Keratinocyte (primary cell): ENCODE results near the gene TMEM132C. TPM values are rescaled to one million over a fixed set of nuclear protein-coding genes. Genes with fewer than 3 reads are reported as not detected.

Source experiments
- DNase-seq: peaks from one replicate; pipeline ENCODE4 v3.0.0-alpha.2; 2011; ENCODE audit warnings: low read depth, missing footprints, low spot score
- FAIRE-seq: peaks from 2 replicates; lab custom pipeline; 2011; peaks lifted over from hg19 to GRCh38; lab: Jason Lieb, UNC
- H2AFZ ChIP-seq: 2 replicates; pipeline ENCODE4 v1.6.0; 2012; ENCODE audit warnings: low read length, control low read depth, inconsistent platforms; ENCODE audit not compliant: control insufficient read depth
- H3K27ac ChIP-seq: 2 replicates; pipeline ENCODE4 v1.5.1; 2011; ENCODE audit warnings: low read length; ENCODE audit not compliant: control insufficient read depth, insufficient read depth
- H3K27me3 ChIP-seq: 3 replicates; pipeline ENCODE4 v1.6.0; 2011; ENCODE audit warnings: low read length; ENCODE audit not compliant: control insufficient read depth, insufficient read depth; ENCODE audit errors: extremely low read depth
- H3K36me3 ChIP-seq, 2 experiments: 2 replicates in 1 of 2; 3 replicates in 1 of 2; pipeline ENCODE4 v1.5.1; 2011; ENCODE audit warnings: low read length in 2 of 2, mild to moderate bottlenecking in 1 of 2; ENCODE audit not compliant: control insufficient read depth in 2 of 2, insufficient read depth in 2 of 2; ENCODE audit errors: extremely low read depth in 1 of 2
- H3K4me1 ChIP-seq: 3 replicates; pipeline ENCODE4 v1.5.1; 2011; ENCODE audit warnings: low read length; ENCODE audit not compliant: control insufficient read depth, insufficient read depth; ENCODE audit errors: extremely low read depth
- H3K4me2 ChIP-seq: 3 replicates; pipeline ENCODE4 v1.6.0; 2011; ENCODE audit warnings: low read depth, low read length; ENCODE audit not compliant: control insufficient read depth, insufficient read depth; ENCODE audit errors: extremely low read depth
- H3K4me3 ChIP-seq, 3 experiments: fragments of 200-600 bp in 1 of 3; sonication (generic) in 1 of 3; 2 replicates in 2 of 3; 3 replicates in 1 of 3; pipeline ENCODE4 v1.5.1; 2011 to 2016; ENCODE audit warnings: low read length in 3 of 3, mild to moderate bottlenecking in 3 of 3, control low read depth in 2 of 3, inconsistent platforms in 1 of 3, low read depth in 1 of 3, mixed read lengths in 1 of 3, mixed run types in 1 of 3, moderate library complexity in 1 of 3; ENCODE audit not compliant: control insufficient read depth in 2 of 3, insufficient read depth in 2 of 3; ENCODE audit errors: extremely low read depth in 1 of 3
- H3K79me2 ChIP-seq: 2 replicates; pipeline ENCODE4 v1.6.0; 2012; ENCODE audit warnings: low read length; ENCODE audit not compliant: control insufficient read depth, insufficient read depth
- H3K9ac ChIP-seq: 3 replicates; pipeline ENCODE4 v1.6.0; 2011; ENCODE audit warnings: low read length; ENCODE audit not compliant: control insufficient read depth, insufficient read depth; ENCODE audit errors: extremely low read depth
- H3K9me1 ChIP-seq: 3 replicates; pipeline ENCODE4 v1.6.0; 2011; ENCODE audit warnings: low read length; ENCODE audit not compliant: control insufficient read depth, insufficient read depth; ENCODE audit errors: extremely low read depth
- H3K9me3 ChIP-seq: 2 replicates; pipeline ENCODE4 v1.5.1; 2012; ENCODE audit warnings: low read depth, low read length; ENCODE audit not compliant: control insufficient read depth
- H4K20me1 ChIP-seq: 3 replicates; pipeline ENCODE4 v1.6.0; 2011; ENCODE audit warnings: low read length; ENCODE audit not compliant: control insufficient read depth, insufficient read depth; ENCODE audit errors: extremely low read depth
- EZH2 ChIP-seq: IDR thresholded peaks from one replicate; pipeline ENCODE4 v1.6.1; 2012; ENCODE audit warnings: inconsistent platforms, mild to moderate bottlenecking, low read length, moderate library complexity
- dilution Hi-C: fragments of 300-500 bp; cut with MboI; formaldehyde crosslinking; loops from one replicate; pipeline ENCODE4 v1.7.0; 2020; ENCODE audit warnings: low sequenced_read_pairs; ENCODE audit not compliant: extremely low pct_ligation_motif_present
- polyA plus RNA-seq, 5 experiments: library from polyadenylated mRNA; depleted of rRNA in 3 of 5; stranded (reverse) in 3 of 5; stranded (forward) in 1 of 5; unstranded in 1 of 5; fragments of >200 nt; gene quantifications; 1 replicate in 1 of 5; 2 replicates in 3 of 5; 3 replicates in 1 of 5; pipeline versions ENCODE4 v1.2.1 to v1.2.3, GENCODE V29; 2011 to 2012; ENCODE audit warnings: missing spikeins in 2 of 5, low read depth in 1 of 5, low replicate concordance in 1 of 5
- TF ChIP-seq, protein P1 (sequence below), 3 experiments: IDR thresholded peaks in 1 of 3; conservative IDR thresholded peaks in 1 of 3; optimal IDR thresholded peaks in 1 of 3; 2 replicates in 2 of 3; 3 replicates in 1 of 3; pipeline versions ENCODE3 to v1.5.1; 2011; ENCODE audit warnings: low read length in 3 of 3, mild to moderate bottlenecking in 3 of 3, moderate library complexity in 2 of 3, control low read depth in 1 of 3, inconsistent platforms in 1 of 3; ENCODE audit not compliant: insufficient read depth in 2 of 3; ENCODE audit errors: extremely low read depth in 1 of 3

TMEM132C gene
- polyA plus RNA-seq, 1 donor (not counting 4 experiments of a cell fraction or from before 2014, with no cell fraction given), result not detected

DNA sequence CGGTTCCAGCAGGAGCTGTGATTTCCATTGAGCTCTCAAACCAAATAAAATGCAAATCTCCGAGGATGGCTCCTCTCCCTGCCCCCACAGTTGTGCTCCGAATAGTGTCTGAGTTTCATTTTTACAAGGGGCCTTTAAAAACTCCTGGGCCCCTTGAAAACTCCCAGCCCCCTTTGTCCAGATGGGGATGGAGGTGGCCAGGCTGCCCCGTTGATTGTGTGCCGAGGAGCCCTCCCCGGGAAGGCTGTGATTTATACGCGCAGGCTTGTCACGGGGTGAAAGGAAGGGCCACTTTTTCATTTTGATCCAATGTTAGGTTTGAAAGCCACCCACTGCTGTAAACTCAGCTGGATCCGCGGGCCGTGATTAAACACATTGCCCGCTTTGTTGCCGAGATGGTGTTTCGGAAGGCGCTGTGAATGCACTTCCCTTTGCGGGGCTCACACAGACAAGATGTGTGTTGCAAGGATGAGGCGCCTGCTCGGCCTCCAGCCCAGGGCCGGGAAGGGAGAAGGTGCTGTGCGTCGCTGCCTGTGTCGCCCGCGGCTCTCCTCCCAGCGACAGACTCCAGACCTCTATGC is 98.8 kb downstream of the TMEM132C start:
- Histone ChIP-seq H2AFZ (no peak overlapping the region), H3K27ac (no peak overlapping the region), H3K27me3 (no peaks in the 10 kb centered on the region), H3K4me3 (no peak overlapping the region), H4K20me1 (no peaks in the 10 kb centered on the region), H3K36me3 (no peaks in the 10 kb centered on the region), H3K4me2 (no peak overlapping the region), H3K79me2 (no peaks in the 10 kb centered on the region), H3K9ac (no peak overlapping the region), H3K4me1 (no peaks in the 10 kb centered on the region), H3K9me1 (no peaks in the 10 kb centered on the region), H3K9me3 (peaks cover 3% of the 10 kb centered on the region)
- dilution Hi-C loops, result no loop called here
- FAIRE-seq (no peak), DNase-seq (no peak)
- no peak for TF ChIP-seq EZH2
- TF ChIP-seq, protein P1, sequence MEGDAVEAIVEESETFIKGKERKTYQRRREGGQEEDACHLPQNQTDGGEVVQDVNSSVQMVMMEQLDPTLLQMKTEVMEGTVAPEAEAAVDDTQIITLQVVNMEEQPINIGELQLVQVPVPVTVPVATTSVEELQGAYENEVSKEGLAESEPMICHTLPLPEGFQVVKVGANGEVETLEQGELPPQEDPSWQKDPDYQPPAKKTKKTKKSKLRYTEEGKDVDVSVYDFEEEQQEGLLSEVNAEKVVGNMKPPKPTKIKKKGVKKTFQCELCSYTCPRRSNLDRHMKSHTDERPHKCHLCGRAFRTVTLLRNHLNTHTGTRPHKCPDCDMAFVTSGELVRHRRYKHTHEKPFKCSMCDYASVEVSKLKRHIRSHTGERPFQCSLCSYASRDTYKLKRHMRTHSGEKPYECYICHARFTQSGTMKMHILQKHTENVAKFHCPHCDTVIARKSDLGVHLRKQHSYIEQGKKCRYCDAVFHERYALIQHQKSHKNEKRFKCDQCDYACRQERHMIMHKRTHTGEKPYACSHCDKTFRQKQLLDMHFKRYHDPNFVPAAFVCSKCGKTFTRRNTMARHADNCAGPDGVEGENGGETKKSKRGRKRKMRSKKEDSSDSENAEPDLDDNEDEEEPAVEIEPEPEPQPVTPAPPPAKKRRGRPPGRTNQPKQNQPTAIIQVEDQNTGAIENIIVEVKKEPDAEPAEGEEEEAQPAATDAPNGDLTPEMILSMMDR (optimal IDR thresholded peaks at IDR 0.05 in 1 of 3, IDR thresholded peaks at IDR 0.05 in 1 of 3, conservative IDR thresholded peaks at IDR 0.05 in 1 of 3; ENCODE audit: extremely low read depth in 1 of 3, insufficient read depth in 2 of 3, low read length in 3 of 3), result no peak

DNA sequence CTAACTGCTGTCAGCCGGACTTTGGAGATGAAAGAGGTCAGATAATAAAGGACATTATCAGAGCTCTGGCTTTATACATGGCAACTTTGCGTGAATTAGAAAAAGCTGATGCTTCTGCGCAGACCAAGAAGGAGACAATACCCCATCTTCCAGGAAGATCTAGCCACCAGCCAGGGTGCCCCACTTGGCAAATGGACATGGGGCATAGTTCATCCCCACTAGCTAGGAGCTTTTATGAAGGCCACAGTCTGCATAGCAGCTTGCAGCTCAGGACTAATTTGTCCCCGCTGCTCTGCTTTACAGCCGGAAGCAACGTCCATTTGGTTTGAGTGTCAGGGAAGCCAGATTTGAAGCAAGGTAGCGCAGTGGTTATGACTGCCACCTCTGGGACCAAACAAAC is 101.0 kb downstream of the TMEM132C start:
- Histone ChIP-seq H3K27me3 (no peaks in the 10 kb centered on the region), H3K9ac (no peak overlapping the region), H4K20me1 (no peaks in the 10 kb centered on the region), H3K4me3 (no peak overlapping the region), H3K9me3 (peaks cover 2% of the 10 kb centered on the region), H3K27ac (no peak overlapping the region), H3K79me2 (no peaks in the 10 kb centered on the region), H3K36me3 (no peaks in the 10 kb centered on the region), H3K9me1 (no peaks in the 10 kb centered on the region), H3K4me2 (no peak overlapping the region), H2AFZ (no peak overlapping the region), H3K4me1 (no peaks in the 10 kb centered on the region)
- dilution Hi-C loops, result no loop called here
- DNase-seq (no peak), FAIRE-seq (no peak)
- TF ChIP-seq, protein P1 (optimal IDR thresholded peaks at IDR 0.05 in 1 of 3, IDR thresholded peaks at IDR 0.05 in 1 of 3, conservative IDR thresholded peaks at IDR 0.05 in 1 of 3; ENCODE audit: extremely low read depth in 1 of 3, insufficient read depth in 2 of 3, low read length in 3 of 3), result no peak
- no peak for TF ChIP-seq EZH2
